ENCODE data around the gene APOBEC3B. TPM values are rescaled to one million over a fixed set of nuclear protein-coding genes. Genes with fewer than 3 reads are reported as not detected.

Gene APOBEC3B
- total RNA-seq, 2 donors from 2014 or later, result 0.42 TPM; not detected in 1

GRCh38 chr22:38970551-38970950 is 11.6 kb upstream of the APOBEC3B start:
- no peak for TF ChIP-seq CTCF (IDR thresholded peaks at IDR 0.05)
- H3K27ac ChIP-seq, result no peak overlapping the region
- H3K27me3 ChIP-seq (replicated peaks; ENCODE audit: insufficient read depth), result no peaks in the 10 kb centered on the region

GRCh38 chr22:38971202-38971601 is 10.9 kb upstream of the APOBEC3B start:
- Histone ChIP-seq H3K4me3 (no peak overlapping the region), H3K36me3 (no peaks in the 10 kb centered on the region), H3K27me3 (replicated peaks; ENCODE audit: insufficient read depth) (no peaks in the 10 kb centered on the region), H3K4me1 (ENCODE audit: control insufficient read depth in 1 of 2, low read depth in 2 of 2) (no peaks in the 10 kb centered on the region), H3K27ac (no peak overlapping the region), H3K9me3 (no peaks in the 10 kb centered on the region)
- DNase-seq (ENCODE audit: low spot score), result no peak
- no peak for ATAC-seq (ENCODE audit: insufficient number of reproducible peaks, low FRiP score, low read depth)
- TF ChIP-seq CTCF (IDR thresholded peaks at IDR 0.05), result no peak

More at GRCh38 chr22:38970551-38970950, 11.6 kb upstream of the APOBEC3B start:
- no peak for ATAC-seq (ENCODE audit: insufficient number of reproducible peaks, low FRiP score, low read depth)
- H3K4me1 ChIP-seq (ENCODE audit: control insufficient read depth in 1 of 2, low read depth in 2 of 2), result no peaks in the 10 kb centered on the region
- no peak for DNase-seq (ENCODE audit: low spot score)
- H3K4me3 ChIP-seq, result no peak overlapping the region
- no peaks in the 10 kb centered on the region for H3K9me3 ChIP-seq
- no peaks in the 10 kb centered on the region for H3K36me3 ChIP-seq

GRCh38 chr22:38971791-38972190 is 10.4 kb upstream of the APOBEC3B start:
- H3K36me3 ChIP-seq, result no peaks in the 10 kb centered on the region
- no peak overlapping the region for H3K4me3 ChIP-seq
- ATAC-seq (ENCODE audit: insufficient number of reproducible peaks, low FRiP score, low read depth), result no peak
- H3K27me3 ChIP-seq (replicated peaks; ENCODE audit: insufficient read depth), result no peaks in the 10 kb centered on the region
- no peaks in the 10 kb centered on the region for H3K4me1 ChIP-seq (ENCODE audit: control insufficient read depth in 1 of 2, low read depth in 2 of 2)
- DNase-seq (ENCODE audit: low spot score), result no peak
- H3K9me3 ChIP-seq, result no peaks in the 10 kb centered on the region
- no peak overlapping the region for H3K27ac ChIP-seq
- no peak for TF ChIP-seq CTCF (IDR thresholded peaks at IDR 0.05)

- DNase-seq (ENCODE audit: low spot score) (no peak), ATAC-seq (ENCODE audit: insufficient number of reproducible peaks, low FRiP score, low read depth) (no peak)
- Histone ChIP-seq H3K4me1 (ENCODE audit: control insufficient read depth in 1 of 2, low read depth in 2 of 2) (no peaks in the 10 kb centered on the region), H3K9me3 (no peaks in the 10 kb centered on the region), H3K36me3 (no peaks in the 10 kb centered on the region), H3K4me3 (no peak overlapping the region), H3K27me3 (replicated peaks; ENCODE audit: insufficient read depth) (no peaks in the 10 kb centered on the region), H3K27ac (no peak overlapping the region)
- TF ChIP-seq CTCF (IDR thresholded peaks at IDR 0.05), result no peak
Observed at GRCh38 chr22:38972558-38972957, 9.6 kb upstream of the APOBEC3B start.

GRCh38 chr22:38973289-38974169 is 8.6 kb upstream of the APOBEC3B start:
- no peak for ATAC-seq (ENCODE audit: insufficient number of reproducible peaks, low FRiP score, low read depth)
- peak; percentile 65 for TF ChIP-seq CTCF (IDR thresholded peaks at IDR 0.05)

More at GRCh38 chr22:38973289-38974169, 8.6 kb upstream of the APOBEC3B start:
- H3K36me3 ChIP-seq, result no peaks in the 10 kb centered on the region
- H3K27me3 ChIP-seq (replicated peaks; ENCODE audit: insufficient read depth), result no peaks in the 10 kb centered on the region
- no peak overlapping the region for H3K4me3 ChIP-seq
- H3K9me3 ChIP-seq, result no peaks in the 10 kb centered on the region
- no peak for DNase-seq (ENCODE audit: low spot score)
- H3K4me1 ChIP-seq (ENCODE audit: control insufficient read depth in 1 of 2, low read depth in 2 of 2), result no peaks in the 10 kb centered on the region
- H3K27ac ChIP-seq, result no peak overlapping the region

All from thoracic aorta (tissue), 2 donors.